ENCODE results near the gene ZBTB7C. TPM values are rescaled to one million over a fixed set of nuclear protein-coding genes. Genes with fewer than 3 reads are reported as not detected.

Gene ZBTB7C
- polyA plus RNA-seq, 2 of the 4 experiments (the other 2 are of a cell fraction): 0.10 to 0.12 TPM

GRCh38 chr18:48011926-48012465 is 397.2 kb downstream of the ZBTB7C start:
- no peaks in the 10 kb centered on the region for H3K9me3 ChIP-seq
- FAIRE-seq: no peak
- peaks cover 18% of the 10 kb centered on the region for H3K4me1 ChIP-seq
- no peak for ATAC-seq
- CTCF ChIA-PET: interaction anchor here (1.2 to 2.6 kb wide), 3 partner anchors 9 to 237 kb away, joined by 4 to 12 read pairs (median 5); no protein-coding TSS in a partner anchor
- 86% methylated on average over 6 of the region's 6 CpGs for WGBS (ENCODE audit: missing lambda C conversion rate)
- H3K4me3 ChIP-seq: no peak overlapping the region
- TF ChIP-seq EP300 (IDR thresholded peaks at IDR 0.05): no peak
- TF ChIP-seq TFCP2L1 (CRISPR knock-in tag; IDR thresholded peaks at IDR 0.05): no peak
- no peak for TF ChIP-seq HDAC2 (IDR thresholded peaks at IDR 0.05)
- no peak for TF ChIP-seq KDM1A (IDR thresholded peaks at IDR 0.05; ENCODE audit: low read depth)
- no peak for TF ChIP-seq ZNF302 (CRISPR knock-in tag; IDR thresholded peaks at IDR 0.05)
- TF ChIP-seq RNF2 (IDR thresholded peaks at IDR 0.05; ENCODE audit: borderline replicate concordance, low read depth): no peak
- TF ChIP-seq SMC3 (IDR thresholded peaks at IDR 0.05): no peak
- no peak for TF ChIP-seq MAX (IDR thresholded peaks at IDR 0.05)
- TF ChIP-seq KDM5A (IDR thresholded peaks at IDR 0.05): no peak
- no peak for TF ChIP-seq HOXB13 (CRISPR knock-in tag; IDR thresholded peaks at IDR 0.05; ENCODE audit: low read depth)
- no peak for TF ChIP-seq GATA3 (IDR thresholded peaks at IDR 0.05; ENCODE audit: borderline replicate concordance)
- no peak for TF ChIP-seq PBX3 (IDR thresholded peaks at IDR 0.05)
- TF ChIP-seq ATOH8 (CRISPR knock-in tag; IDR thresholded peaks at IDR 0.05; ENCODE audit: low read depth): no peak
- TF ChIP-seq ELK1 (IDR thresholded peaks at IDR 0.05; ENCODE audit: low read depth, low read length): no peak
- H3K27ac ChIP-seq: peak overlapping the region; percentile 21 to 99; a peak in 4 of 6 replicates
- POLR2A ChIA-PET: no interaction called here
- no peak for DNase-seq (ENCODE audit: low read depth in 1 of 2, low spot score in 1 of 2)
- H3K4me2 ChIP-seq: no peak overlapping the region

GRCh38 chr18:48010264-48010663 is 398.9 kb downstream of the ZBTB7C start:
- H3K9me3 ChIP-seq: no peaks in the 10 kb centered on the region
- WGBS (ENCODE audit: missing lambda C conversion rate): 86% methylated on average over 2 of the region's 2 CpGs
- ChIA-PET CTCF (interaction anchor here (2.6 kb wide), 1 partner anchor 12 kb away, joined by 12 read pairs; no protein-coding TSS in a partner anchor), POLR2A (no interaction called here)
- H3K27ac ChIP-seq: peak overlapping the region in 1 of 2 experiments; percentile 99; a peak in 4 of 6 replicates
- ATAC-seq (no peak), DNase-seq (ENCODE audit: low read depth in 1 of 2, low spot score in 1 of 2) (no peak), FAIRE-seq (no peak)
- H3K4me1 ChIP-seq: peaks cover 27% of the 10 kb centered on the region
- H3K4me2 ChIP-seq: no peak overlapping the region
- no peak overlapping the region for H3K4me3 ChIP-seq
- no peak for TF ChIP-seq ESRRA (IDR thresholded peaks at IDR 0.05; ENCODE audit: borderline replicate concordance, low read length)
- TF ChIP-seq ATOH8 (CRISPR knock-in tag; IDR thresholded peaks at IDR 0.05; ENCODE audit: low read depth): no peak
- TF ChIP-seq NFE2L2 (conservative IDR thresholded peaks at IDR 0.05; ENCODE audit: low read length): no peak
- no peak for TF ChIP-seq TFCP2L1 (CRISPR knock-in tag; IDR thresholded peaks at IDR 0.05)
- TF ChIP-seq EHMT2 (IDR thresholded peaks at IDR 0.05; ENCODE audit: low read depth): no peak
- TF ChIP-seq PBX3 (IDR thresholded peaks at IDR 0.05): no peak
- TF ChIP-seq POLR2AphosphoS2 (conservative IDR thresholded peaks at IDR 0.05; ENCODE audit: low read length): no peak
- TF ChIP-seq HES2 (IDR thresholded peaks at IDR 0.05): no peak
- TF ChIP-seq NR3C1 (IDR thresholded peaks at IDR 0.05): no peak
- TF ChIP-seq CEBPB (IDR thresholded peaks at IDR 0.05): no peak
- no peak for TF ChIP-seq HMGXB4 (CRISPR knock-in tag; IDR thresholded peaks at IDR 0.05; ENCODE audit: borderline replicate concordance)
- no peak for TF ChIP-seq RCOR1 (IDR thresholded peaks at IDR 0.05; ENCODE audit: low read depth, low read length)
- TF ChIP-seq RAD21 (conservative IDR thresholded peaks at IDR 0.05 in 1 of 2, IDR thresholded peaks at IDR 0.05 in 1 of 2): no peak
- TF ChIP-seq MAZ (IDR thresholded peaks at IDR 0.05; ENCODE audit: borderline replicate concordance, low read depth, low read length): no peak
- TF ChIP-seq HOXB13 (CRISPR knock-in tag; IDR thresholded peaks at IDR 0.05; ENCODE audit: low read depth): no peak
- no peak for TF ChIP-seq HEYL (CRISPR knock-in tag; IDR thresholded peaks at IDR 0.05)

Data from A549 (cell line).